ENCODE data around the gene TSPAN15.

TSPAN15 gene

GRCh38 chr10:69464801-69465401 lies 13.6 kb downstream of the TSPAN15 start:
- in situ Hi-C loops (cut with MboI; ENCODE audit: low sequenced_read_pairs): no loop called here

- in situ Hi-C loops (cut with MboI; ENCODE audit: low sequenced_read_pairs): no loop called here
Measured at GRCh38 chr10:69465457-69466157, 14.3 kb downstream of the TSPAN15 start.

- in situ Hi-C loops (cut with MboI; ENCODE audit: low sequenced_read_pairs): no loop called here
Measured at GRCh38 chr10:69466158-69466490, 14.9 kb downstream of the TSPAN15 start.

- in situ Hi-C loops (cut with MboI; ENCODE audit: low sequenced_read_pairs): no loop called here
Measured at GRCh38 chr10:69466689-69467088, 15.4 kb downstream of the TSPAN15 start.

- in situ Hi-C loops (cut with MboI; ENCODE audit: low sequenced_read_pairs): no loop called here
Measured at GRCh38 chr10:69467928-69468750, 16.9 kb downstream of the TSPAN15 start.

GRCh38 chr10:69468751-69469089 lies 17.5 kb downstream of the TSPAN15 start:
- in situ Hi-C loops (cut with MboI; ENCODE audit: low sequenced_read_pairs): no loop called here

- in situ Hi-C loops (cut with MboI; ENCODE audit: low sequenced_read_pairs): no loop called here
Measured at GRCh38 chr10:69469976-69470375, 18.7 kb downstream of the TSPAN15 start.

GRCh38 chr10:69470463-69471384 lies 19.5 kb downstream of the TSPAN15 start:
- in situ Hi-C loops (cut with MboI; ENCODE audit: low sequenced_read_pairs): no loop called here

- in situ Hi-C loops (cut with MboI; ENCODE audit: low sequenced_read_pairs): no loop called here
Measured at GRCh38 chr10:69472142-69472541, 20.9 kb downstream of the TSPAN15 start.

GRCh38 chr10:69472544-69472943 lies 21.3 kb downstream of the TSPAN15 start:
- in situ Hi-C loops (cut with MboI; ENCODE audit: low sequenced_read_pairs): no loop called here

GRCh38 chr10:69473304-69473990 lies 22.2 kb downstream of the TSPAN15 start:
- in situ Hi-C loops (cut with MboI; ENCODE audit: low sequenced_read_pairs): no loop called here

- in situ Hi-C loops (cut with MboI; ENCODE audit: low sequenced_read_pairs): no loop called here
Measured at GRCh38 chr10:69474742-69475432, 23.6 kb downstream of the TSPAN15 start.

- in situ Hi-C loops (cut with MboI; ENCODE audit: low sequenced_read_pairs): no loop called here
Measured at GRCh38 chr10:69475433-69475830, 24.2 kb downstream of the TSPAN15 start.

- in situ Hi-C loops (cut with MboI; ENCODE audit: low sequenced_read_pairs): no loop called here
Measured at GRCh38 chr10:69477968-69478597, 26.8 kb downstream of the TSPAN15 start.

GRCh38 chr10:69479240-69480067 lies 28.2 kb downstream of the TSPAN15 start:
- in situ Hi-C loops (cut with MboI; ENCODE audit: low sequenced_read_pairs): no loop called here

GRCh38 chr10:69480068-69480412 lies 28.8 kb downstream of the TSPAN15 start:
- in situ Hi-C loops (cut with MboI; ENCODE audit: low sequenced_read_pairs): no loop called here

GRCh38 chr10:69481305-69481704 lies 30.0 kb downstream of the TSPAN15 start:
- in situ Hi-C loops (cut with MboI; ENCODE audit: low sequenced_read_pairs): no loop called here

GRCh38 chr10:69481811-69482524 lies 30.7 kb downstream of the TSPAN15 start:
- in situ Hi-C loops (cut with MboI; ENCODE audit: low sequenced_read_pairs): no loop called here

Data from hTERT RPE-1 (cell line).